ENCODE measurements around the gene MPP2.

DNA sequence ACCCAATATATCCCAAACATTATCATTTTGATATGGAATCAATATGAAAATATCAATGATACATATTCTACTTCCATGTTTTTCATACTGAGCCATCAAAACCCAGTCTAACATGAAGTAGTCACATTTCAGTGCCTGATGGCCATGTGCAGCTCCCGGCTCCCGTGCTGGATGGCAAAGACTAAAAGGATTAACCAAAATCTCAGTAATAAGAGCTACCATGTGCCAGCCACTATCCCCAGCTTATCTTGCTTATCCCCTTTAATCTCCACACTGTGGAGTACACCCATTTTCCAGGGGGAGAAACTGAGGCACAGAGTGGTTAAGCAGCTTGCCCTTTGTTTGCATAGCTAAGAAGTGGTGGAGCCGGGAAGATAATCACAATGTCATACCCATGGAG, 51.2 kb downstream of the MPP2 start:
- TF ChIP-seq CTCF (IDR thresholded peaks at IDR 0.05) (no peak), POLR2A (IDR thresholded peaks at IDR 0.05) (no peak)

All from testis (tissue), 2 donors.